Peyer's patch (tissue), 4 donors: Measurements from ENCODE around the gene NPIPA3. TPM values are rescaled to one million over a fixed set of nuclear protein-coding genes. Genes with fewer than 3 reads are reported as not detected.

ENCODE experiments used
- total RNA-seq, 4 donors: library from RNA; depleted of rRNA; stranded (reverse); fragments of >200 nt; gene quantifications; one replicate each; pipeline ENCODE4 v1.1.0, GENCODE V29; 2016

NPIPA3 gene
- total RNA-seq, 4 donors from 2014 or later, result 1.1 TPM; not detected in 3

Other genes with a start within 250 kb of the NPIPA3 start
- 10 to 100 TPM; 36.6 to 66.8 (median 53.5) TPM for gene PARN, start 73.2 kb upstream of the NPIPA3 start, total RNA-seq
- 10 to 100 TPM; 58.6 to 77.2 (median 65.6) TPM for gene BFAR, start 70.5 kb upstream of the NPIPA3 start, total RNA-seq
- 10 to 100 TPM in 2 of 4 donors, 1 to 10 TPM in 2; 5.8 to 15.7 (median 10.7) TPM for gene PLA2G10, start 9.1 kb upstream of the NPIPA3 start, total RNA-seq
- gene NPIPA2, start 39.1 kb downstream of the NPIPA3 start, total RNA-seq, result 1 to 10 TPM in 1 of 4 donors, not detected in 3; 1.1 TPM
- gene NOMO1, start 130.3 kb downstream of the NPIPA3 start, total RNA-seq, result 10 to 100 TPM; 15.7 to 68.5 (median 59.2) TPM
- gene NPIPA1, start 234.0 kb downstream of the NPIPA3 start, total RNA-seq, result 100 to 1,000 TPM in 2 of 4 donors, 10 to 100 TPM in 2; 39.2 to 148 (median 90.3) TPM